Measurements from ENCODE around the gene SPATA33. TPM values are rescaled to one million over a fixed set of nuclear protein-coding genes. Genes with fewer than 3 reads are reported as not detected.

Gene SPATA33
- total RNA-seq, result 2.3 and 3.7 TPM in 2 replicates

GRCh38 chr16:89657442-89658220 is at the start of gene SPATA33, which contains the start of gene CHMP1A:
Gene SPATA33 (plus strand): TSS chr16:89657836. CDS start chr16:89657912, 76 bp downstream.
Gene CHMP1A (minus strand): TSS chr16:89657708. CDS start chr16:89657588, 120 bp downstream.

GRCh38 chr16:89613231-89613953 is 44.2 kb upstream of the SPATA33 start, which contains the start of gene DPEP1:
Gene DPEP1 (plus strand): TSS chr16:89613642. CDS start chr16:89630411, 16,769 bp downstream.

GRCh38 chr16:89686520-89687091 is 29.0 kb downstream of the SPATA33 start, which contains the start of gene CDK10:
Gene CDK10 (plus strand): TSS chr16:89686689. CDS start chr16:89686711, 22 bp downstream.

GRCh38 chr16:89701425-89702406 is 44.1 kb downstream of the SPATA33 start, which contains the start of gene SPATA2L:
Gene SPATA2L (minus strand): TSS chr16:89701705. CDS start chr16:89701232, 473 bp downstream.

Other genes with a start within 250 kb of the SPATA33 start
- 59.1 and 108 TPM in 2 replicates for gene ANKRD11, start 167.3 kb upstream of the SPATA33 start, total RNA-seq
- gene SPG7, start 149.4 kb upstream of the SPATA33 start, total RNA-seq, result 71.8 and 85.9 TPM in 2 replicates
- gene RPL13, start 97.2 kb upstream of the SPATA33 start, total RNA-seq, result 9,540 and 18,030 TPM in 2 replicates
- 20.0 and 46.3 TPM in 2 replicates for gene CPNE7, start 82.1 kb upstream of the SPATA33 start, total RNA-seq
- 0.26 and 6.7 TPM in 2 replicates for gene DPEP1, start 44.2 kb upstream of the SPATA33 start, total RNA-seq
- 95.1 and 158 TPM in 2 replicates for gene CHMP1A, start 128 bp upstream of the SPATA33 start, total RNA-seq
- gene CDK10, start 28.9 kb downstream of the SPATA33 start, total RNA-seq, result 32.7 and 46.1 TPM in 2 replicates
- 10.4 and 20.0 TPM in 2 replicates for gene SPATA2L, start 43.9 kb downstream of the SPATA33 start, total RNA-seq
- gene VPS9D1, start 63.1 kb downstream of the SPATA33 start, total RNA-seq, result 8.7 and 11.3 TPM in 2 replicates
- 5.7 and 27.6 TPM in 2 replicates for gene ZNF276, start 63.7 kb downstream of the SPATA33 start, total RNA-seq
- 11.3 and 11.6 TPM in 2 replicates for gene FANCA, start 158.8 kb downstream of the SPATA33 start, total RNA-seq
- 0.78 and 1.3 TPM in 2 replicates for gene SPIRE2, start 170.6 kb downstream of the SPATA33 start, total RNA-seq
- 146 and 211 TPM in 2 replicates for gene TCF25, start 215.8 kb downstream of the SPATA33 start, total RNA-seq